GM23338 (cell line): Measurements from ENCODE around the gene ULBP2. TPM values are rescaled to one million over a fixed set of nuclear protein-coding genes. Genes with fewer than 3 reads are reported as not detected.

Source experiments
- ATAC-seq: fragments of 200-7000 bp; cut with Tn5 transposase; 3 replicates; pipeline ENCODE4 v1.9.1; 2020
- DNase-seq: peaks from one replicate; pipeline ENCODE4 v3.0.0-alpha.2; 2015; ENCODE audit warnings: low spot score
- H2AFZ ChIP-seq: fragments of 200-600 bp; sonication (generic); 2 replicates; pipeline ENCODE4 v1.8.0; 2016; ENCODE audit warnings: antibody characterized with exemption, mild to moderate bottlenecking, moderate library complexity
- H3F3A ChIP-seq: fragments of 200-600 bp; sonication (generic); replicated peaks from 2 replicates; pipeline ENCODE4 v1.8.0; 2017; ENCODE audit warnings: antibody characterized with exemption, mixed run types, low read depth
- H3K27ac ChIP-seq: fragments of 200-600 bp; sonication (generic); 2 replicates; pipeline ENCODE4 v1.6.1; 2016; ENCODE audit warnings: low read depth
- H3K27me3 ChIP-seq: fragments of 200-600 bp; sonication (generic); 2 replicates; pipeline ENCODE4 v1.8.0; 2016; ENCODE audit warnings: mild to moderate bottlenecking, mixed run types, moderate library complexity; ENCODE audit not compliant: insufficient read depth
- H3K36me3 ChIP-seq: fragments of 200-600 bp; sonication (generic); 2 replicates; pipeline ENCODE4 v1.8.0; 2016; ENCODE audit warnings: mild to moderate bottlenecking; ENCODE audit not compliant: insufficient read depth
- H3K4me1 ChIP-seq: fragments of 200-600 bp; sonication (generic); 2 replicates; pipeline ENCODE4 v1.8.0; 2016; ENCODE audit warnings: mild to moderate bottlenecking, moderate library complexity; ENCODE audit not compliant: insufficient read depth
- H3K4me2 ChIP-seq: fragments of 200-600 bp; sonication (generic); 2 replicates; pipeline ENCODE4 v1.7.1; 2017; ENCODE audit warnings: mixed run types
- H3K4me3 ChIP-seq: fragments of 200-600 bp; sonication (generic); 2 replicates; pipeline ENCODE4 v1.6.1; 2016; ENCODE audit warnings: mixed run types
- H3K79me2 ChIP-seq: fragments of 200-600 bp; sonication (generic); replicated peaks from 2 replicates; pipeline ENCODE4 v1.8.0; 2017; ENCODE audit warnings: mild to moderate bottlenecking; ENCODE audit not compliant: insufficient read depth
- H3K9me2 ChIP-seq: fragments of 200-600 bp; sonication (generic); 2 replicates; pipeline ENCODE4 v1.8.0; 2017; ENCODE audit not compliant: insufficient read depth
- H4K20me1 ChIP-seq: fragments of 200-600 bp; sonication (generic); replicated peaks from 2 replicates; pipeline ENCODE4 v1.8.0; 2017; ENCODE audit warnings: mild to moderate bottlenecking; ENCODE audit not compliant: insufficient read depth
- H3K27ac Mint-ChIP-seq: 2 replicates; pipeline ENCODE4 v1.8.0; 2020; ENCODE audit warnings: inconsistent platforms, mild to moderate bottlenecking, moderate library complexity, mixed read lengths
- H3K27me3 Mint-ChIP-seq: 3 replicates; pipeline ENCODE4 v1.8.0; 2022; ENCODE audit warnings: low read depth, mild to moderate bottlenecking, moderate library complexity, mixed read lengths, inconsistent platforms; ENCODE audit not compliant: insufficient read depth, poor library complexity
- H3K36me3 Mint-ChIP-seq: 3 replicates; pipeline ENCODE4 v1.8.0; 2021; ENCODE audit warnings: low read depth, mild to moderate bottlenecking, inconsistent platforms, moderate library complexity, mixed read lengths
- H3K4me1 Mint-ChIP-seq: 3 replicates; pipeline ENCODE4 v1.8.0; 2020; ENCODE audit warnings: mild to moderate bottlenecking, inconsistent platforms, mixed read lengths
- H3K4me3 Mint-ChIP-seq: 3 replicates; pipeline ENCODE4 v1.8.0; 2021; ENCODE audit warnings: moderate library complexity, mild to moderate bottlenecking, inconsistent platforms, mixed read lengths
- H3K9me3 Mint-ChIP-seq: 3 replicates; pipeline ENCODE4 v1.8.0; 2020; ENCODE audit warnings: moderate library complexity, mild to moderate bottlenecking, inconsistent platforms, mixed read lengths
- CREB1 ChIP-seq: fragments of 250-450 bp; sonication (Bioruptor Pico); IDR thresholded peaks from 2 replicates; pipeline ENCODE4 v1.5.0; 2020; ENCODE audit warnings: low read depth, mild to moderate bottlenecking, moderate library complexity
- EZH2 ChIP-seq: fragments of 200-600 bp; sonication (generic); IDR thresholded peaks from one replicate; pipeline ENCODE4 v1.8.0; 2017; ENCODE audit warnings: antibody characterized with exemption, mild to moderate bottlenecking, low read depth; ENCODE audit not compliant: unreplicated experiment
- EZH2phosphoT487 ChIP-seq: fragments of 200-600 bp; sonication (generic); IDR thresholded peaks from one replicate; pipeline ENCODE4 v1.8.1; 2018; ENCODE audit warnings: antibody characterized with exemption; ENCODE audit not compliant: unreplicated experiment
- JUNB ChIP-seq: IDR thresholded peaks from one replicate; pipeline ENCODE4 v1.6.1; 2016; ENCODE audit warnings: antibody characterized with exemption; ENCODE audit not compliant: unreplicated experiment
- NANOG ChIP-seq: IDR thresholded peaks from 2 replicates; pipeline ENCODE4 v1.6.1; 2016; ENCODE audit warnings: antibody characterized with exemption, borderline replicate concordance
- POLR2AphosphoS5 ChIP-seq: IDR thresholded peaks from 2 replicates; pipeline ENCODE4 v1.6.1; 2016; ENCODE audit warnings: antibody characterized with exemption, low read depth
- STAT1 ChIP-seq: IDR thresholded peaks from one replicate; pipeline ENCODE4 v1.6.1; 2016; ENCODE audit warnings: antibody characterized with exemption; ENCODE audit not compliant: unreplicated experiment
- ZNF114 ChIP-seq: fragments of 250-450 bp; sonication (Bioruptor Pico); IDR thresholded peaks from 2 replicates; pipeline ENCODE4 v1.5.0; 2020; ENCODE audit warnings: mild to moderate bottlenecking, moderate library complexity
- ZNF331 ChIP-seq: fragments of 250-450 bp; sonication (Bioruptor Pico); IDR thresholded peaks from 2 replicates; pipeline ENCODE4 v1.5.0; 2020; ENCODE audit warnings: low read depth, mild to moderate bottlenecking, moderate library complexity
- polyA plus RNA-seq: library from polyadenylated mRNA; unstranded; fragments of >200 nt; fragmentation: Nextera tagmentation; extraction: Ambion mirVana; gene quantifications from 2 replicates; pipeline ENCODE4 v1.2.1, GENCODE V29; 2016
- total RNA-seq: library from RNA; depleted of rRNA; stranded (reverse); fragments of >200 nt; shearing (Covaris generic); gene quantifications from 2 replicates; pipeline ENCODE4 v1.2.3, GENCODE V29; 2014
- TF ChIP-seq, protein P1 (sequence below): IDR thresholded peaks from one replicate; pipeline ENCODE4 v1.6.1; 2018; ENCODE audit warnings: antibody characterized with exemption; ENCODE audit not compliant: unreplicated experiment
- TF ChIP-seq, protein P2 (sequence below): IDR thresholded peaks from 2 replicates; pipeline ENCODE4 v1.6.1; 2016; ENCODE audit warnings: antibody characterized with exemption
- TF ChIP-seq, protein P3 (sequence below), 2 experiments: fragments of 200-600 bp in 1 of 2; sonication (generic) in 1 of 2; conservative IDR thresholded peaks; 2 replicates each; pipeline versions ENCODE4 v1.5.1 to v1.6.1; 2016 to 2017; ENCODE audit warnings: antibody characterized with exemption in 2 of 2, low read depth in 2 of 2, mild to moderate bottlenecking in 2 of 2, moderate library complexity in 1 of 2
- TF ChIP-seq, protein P4 (sequence below): fragments of 250-450 bp; sonication (Bioruptor Pico); IDR thresholded peaks from 2 replicates; pipeline ENCODE4 v1.5.0; 2020; ENCODE audit warnings: mild to moderate bottlenecking, moderate library complexity

Gene ULBP2
- total and polyA plus RNA-seq, 2 experiments from 2014 or later = not detected

DNA sequence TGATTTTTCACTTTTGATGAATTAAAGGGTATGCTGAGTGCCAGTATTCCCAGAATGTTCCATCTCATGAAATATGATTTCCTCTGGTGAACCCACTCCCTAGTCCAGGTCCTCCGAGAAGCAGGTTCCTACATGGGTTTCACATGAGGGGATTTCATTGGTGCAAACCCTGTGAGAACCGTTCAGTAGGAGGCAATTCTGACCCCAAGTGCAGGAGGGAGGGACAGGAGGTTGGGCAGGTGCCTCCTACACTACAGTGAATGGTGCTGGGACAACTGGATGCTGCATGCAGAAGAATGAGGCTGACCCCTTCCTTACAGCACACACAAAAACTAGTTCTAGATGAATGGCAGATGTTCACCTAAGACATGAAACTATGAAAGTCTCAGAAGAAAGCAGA lies 5.1 kb upstream of the ULBP2 start:
- H3K4me2 ChIP-seq = no peak overlapping the region
- no peaks in the 10 kb centered on the region for H3K9me2 ChIP-seq
- H3K9me3 Mint-ChIP-seq = peaks cover 2% of the 10 kb centered on the region; the same call in 2 of the 3 replicates
- peaks cover 75% of the 10 kb centered on the region for H3K27me3 Mint-ChIP-seq
- H3K36me3 Mint-ChIP-seq = no peaks in the 10 kb centered on the region; the same call in 2 of the 3 replicates
- H3K4me1 ChIP-seq = peaks cover 8% of the 10 kb centered on the region; the same call in 1 of the 2 replicates
- no peaks in the 10 kb centered on the region for H3K79me2 ChIP-seq
- H3K27ac Mint-ChIP-seq = no peak overlapping the region
- no peaks in the 10 kb centered on the region for H3K36me3 ChIP-seq
- TF ChIP-seq, protein P1, sequence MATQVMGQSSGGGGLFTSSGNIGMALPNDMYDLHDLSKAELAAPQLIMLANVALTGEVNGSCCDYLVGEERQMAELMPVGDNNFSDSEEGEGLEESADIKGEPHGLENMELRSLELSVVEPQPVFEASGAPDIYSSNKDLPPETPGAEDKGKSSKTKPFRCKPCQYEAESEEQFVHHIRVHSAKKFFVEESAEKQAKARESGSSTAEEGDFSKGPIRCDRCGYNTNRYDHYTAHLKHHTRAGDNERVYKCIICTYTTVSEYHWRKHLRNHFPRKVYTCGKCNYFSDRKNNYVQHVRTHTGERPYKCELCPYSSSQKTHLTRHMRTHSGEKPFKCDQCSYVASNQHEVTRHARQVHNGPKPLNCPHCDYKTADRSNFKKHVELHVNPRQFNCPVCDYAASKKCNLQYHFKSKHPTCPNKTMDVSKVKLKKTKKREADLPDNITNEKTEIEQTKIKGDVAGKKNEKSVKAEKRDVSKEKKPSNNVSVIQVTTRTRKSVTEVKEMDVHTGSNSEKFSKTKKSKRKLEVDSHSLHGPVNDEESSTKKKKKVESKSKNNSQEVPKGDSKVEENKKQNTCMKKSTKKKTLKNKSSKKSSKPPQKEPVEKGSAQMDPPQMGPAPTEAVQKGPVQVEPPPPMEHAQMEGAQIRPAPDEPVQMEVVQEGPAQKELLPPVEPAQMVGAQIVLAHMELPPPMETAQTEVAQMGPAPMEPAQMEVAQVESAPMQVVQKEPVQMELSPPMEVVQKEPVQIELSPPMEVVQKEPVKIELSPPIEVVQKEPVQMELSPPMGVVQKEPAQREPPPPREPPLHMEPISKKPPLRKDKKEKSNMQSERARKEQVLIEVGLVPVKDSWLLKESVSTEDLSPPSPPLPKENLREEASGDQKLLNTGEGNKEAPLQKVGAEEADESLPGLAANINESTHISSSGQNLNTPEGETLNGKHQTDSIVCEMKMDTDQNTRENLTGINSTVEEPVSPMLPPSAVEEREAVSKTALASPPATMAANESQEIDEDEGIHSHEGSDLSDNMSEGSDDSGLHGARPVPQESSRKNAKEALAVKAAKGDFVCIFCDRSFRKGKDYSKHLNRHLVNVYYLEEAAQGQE = no peak
- TF ChIP-seq ZNF114 (CRISPR knock-in tag) (no peak), ZNF331 (CRISPR knock-in tag) (no peak), POLR2AphosphoS5 (no peak), EZH2 (no peak), NANOG (no peak), CREB1 (no peak), STAT1 (no peak), EZH2phosphoT487 (no peak), JUNB (no peak)
- TF ChIP-seq, protein P2, sequence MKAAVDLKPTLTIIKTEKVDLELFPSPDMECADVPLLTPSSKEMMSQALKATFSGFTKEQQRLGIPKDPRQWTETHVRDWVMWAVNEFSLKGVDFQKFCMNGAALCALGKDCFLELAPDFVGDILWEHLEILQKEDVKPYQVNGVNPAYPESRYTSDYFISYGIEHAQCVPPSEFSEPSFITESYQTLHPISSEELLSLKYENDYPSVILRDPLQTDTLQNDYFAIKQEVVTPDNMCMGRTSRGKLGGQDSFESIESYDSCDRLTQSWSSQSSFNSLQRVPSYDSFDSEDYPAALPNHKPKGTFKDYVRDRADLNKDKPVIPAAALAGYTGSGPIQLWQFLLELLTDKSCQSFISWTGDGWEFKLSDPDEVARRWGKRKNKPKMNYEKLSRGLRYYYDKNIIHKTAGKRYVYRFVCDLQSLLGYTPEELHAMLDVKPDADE = no peak
- TF ChIP-seq, protein P3, sequence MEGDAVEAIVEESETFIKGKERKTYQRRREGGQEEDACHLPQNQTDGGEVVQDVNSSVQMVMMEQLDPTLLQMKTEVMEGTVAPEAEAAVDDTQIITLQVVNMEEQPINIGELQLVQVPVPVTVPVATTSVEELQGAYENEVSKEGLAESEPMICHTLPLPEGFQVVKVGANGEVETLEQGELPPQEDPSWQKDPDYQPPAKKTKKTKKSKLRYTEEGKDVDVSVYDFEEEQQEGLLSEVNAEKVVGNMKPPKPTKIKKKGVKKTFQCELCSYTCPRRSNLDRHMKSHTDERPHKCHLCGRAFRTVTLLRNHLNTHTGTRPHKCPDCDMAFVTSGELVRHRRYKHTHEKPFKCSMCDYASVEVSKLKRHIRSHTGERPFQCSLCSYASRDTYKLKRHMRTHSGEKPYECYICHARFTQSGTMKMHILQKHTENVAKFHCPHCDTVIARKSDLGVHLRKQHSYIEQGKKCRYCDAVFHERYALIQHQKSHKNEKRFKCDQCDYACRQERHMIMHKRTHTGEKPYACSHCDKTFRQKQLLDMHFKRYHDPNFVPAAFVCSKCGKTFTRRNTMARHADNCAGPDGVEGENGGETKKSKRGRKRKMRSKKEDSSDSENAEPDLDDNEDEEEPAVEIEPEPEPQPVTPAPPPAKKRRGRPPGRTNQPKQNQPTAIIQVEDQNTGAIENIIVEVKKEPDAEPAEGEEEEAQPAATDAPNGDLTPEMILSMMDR (conservative IDR thresholded peaks at IDR 0.05; ENCODE audit: low read depth in 2 of 2) = no peak
- TF ChIP-seq, protein P4, sequence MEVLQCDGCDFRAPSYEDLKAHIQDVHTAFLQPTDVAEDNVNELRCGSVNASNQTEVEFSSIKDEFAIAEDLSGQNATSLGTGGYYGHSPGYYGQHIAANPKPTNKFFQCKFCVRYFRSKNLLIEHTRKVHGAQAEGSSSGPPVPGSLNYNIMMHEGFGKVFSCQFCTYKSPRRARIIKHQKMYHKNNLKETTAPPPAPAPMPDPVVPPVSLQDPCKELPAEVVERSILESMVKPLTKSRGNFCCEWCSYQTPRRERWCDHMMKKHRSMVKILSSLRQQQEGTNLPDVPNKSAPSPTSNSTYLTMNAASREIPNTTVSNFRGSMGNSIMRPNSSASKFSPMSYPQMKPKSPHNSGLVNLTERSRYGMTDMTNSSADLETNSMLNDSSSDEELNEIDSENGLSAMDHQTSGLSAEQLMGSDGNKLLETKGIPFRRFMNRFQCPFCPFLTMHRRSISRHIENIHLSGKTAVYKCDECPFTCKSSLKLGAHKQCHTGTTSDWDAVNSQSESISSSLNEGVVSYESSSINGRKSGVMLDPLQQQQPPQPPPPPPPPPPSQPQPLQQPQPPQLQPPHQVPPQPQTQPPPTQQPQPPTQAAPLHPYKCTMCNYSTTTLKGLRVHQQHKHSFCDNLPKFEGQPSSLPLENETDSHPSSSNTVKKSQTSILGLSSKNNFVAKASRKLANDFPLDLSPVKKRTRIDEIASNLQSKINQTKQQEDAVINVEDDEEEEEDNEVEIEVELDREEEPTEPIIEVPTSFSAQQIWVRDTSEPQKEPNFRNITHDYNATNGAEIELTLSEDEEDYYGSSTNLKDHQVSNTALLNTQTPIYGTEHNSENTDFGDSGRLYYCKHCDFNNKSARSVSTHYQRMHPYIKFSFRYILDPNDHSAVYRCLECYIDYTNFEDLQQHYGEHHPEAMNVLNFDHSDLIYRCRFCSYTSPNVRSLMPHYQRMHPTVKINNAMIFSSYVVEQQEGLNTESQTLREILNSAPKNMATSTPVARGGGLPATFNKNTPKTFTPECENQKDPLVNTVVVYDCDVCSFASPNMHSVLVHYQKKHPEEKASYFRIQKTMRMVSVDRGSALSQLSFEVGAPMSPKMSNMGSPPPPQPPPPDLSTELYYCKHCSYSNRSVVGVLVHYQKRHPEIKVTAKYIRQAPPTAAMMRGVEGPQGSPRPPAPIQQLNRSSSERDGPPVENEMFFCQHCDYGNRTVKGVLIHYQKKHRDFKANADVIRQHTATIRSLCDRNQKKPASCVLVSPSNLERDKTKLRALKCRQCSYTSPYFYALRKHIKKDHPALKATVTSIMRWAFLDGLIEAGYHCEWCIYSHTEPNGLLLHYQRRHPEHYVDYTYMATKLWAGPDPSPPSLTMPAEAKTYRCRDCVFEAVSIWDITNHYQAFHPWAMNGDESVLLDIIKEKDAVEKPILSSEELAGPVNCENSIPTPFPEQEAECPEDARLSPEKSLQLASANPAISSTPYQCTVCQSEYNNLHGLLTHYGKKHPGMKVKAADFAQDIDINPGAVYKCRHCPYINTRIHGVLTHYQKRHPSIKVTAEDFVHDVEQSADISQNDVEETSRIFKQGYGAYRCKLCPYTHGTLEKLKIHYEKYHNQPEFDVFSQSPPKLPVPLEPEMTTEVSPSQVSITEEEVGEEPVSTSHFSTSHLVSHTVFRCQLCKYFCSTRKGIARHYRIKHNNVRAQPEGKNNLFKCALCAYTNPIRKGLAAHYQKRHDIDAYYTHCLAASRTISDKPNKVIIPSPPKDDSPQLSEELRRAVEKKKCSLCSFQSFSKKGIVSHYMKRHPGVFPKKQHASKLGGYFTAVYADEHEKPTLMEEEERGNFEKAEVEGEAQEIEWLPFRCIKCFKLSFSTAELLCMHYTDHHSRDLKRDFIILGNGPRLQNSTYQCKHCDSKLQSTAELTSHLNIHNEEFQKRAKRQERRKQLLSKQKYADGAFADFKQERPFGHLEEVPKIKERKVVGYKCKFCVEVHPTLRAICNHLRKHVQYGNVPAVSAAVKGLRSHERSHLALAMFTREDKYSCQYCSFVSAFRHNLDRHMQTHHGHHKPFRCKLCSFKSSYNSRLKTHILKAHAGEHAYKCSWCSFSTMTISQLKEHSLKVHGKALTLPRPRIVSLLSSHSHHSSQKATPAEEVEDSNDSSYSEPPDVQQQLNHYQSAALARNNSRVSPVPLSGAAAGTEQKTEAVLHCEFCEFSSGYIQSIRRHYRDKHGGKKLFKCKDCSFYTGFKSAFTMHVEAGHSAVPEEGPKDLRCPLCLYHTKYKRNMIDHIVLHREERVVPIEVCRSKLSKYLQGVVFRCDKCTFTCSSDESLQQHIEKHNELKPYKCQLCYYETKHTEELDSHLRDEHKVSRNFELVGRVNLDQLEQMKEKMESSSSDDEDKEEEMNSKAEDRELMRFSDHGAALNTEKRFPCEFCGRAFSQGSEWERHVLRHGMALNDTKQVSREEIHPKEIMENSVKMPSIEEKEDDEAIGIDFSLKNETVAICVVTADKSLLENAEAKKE (CRISPR knock-in tag) = no peak
- H3K4me3 Mint-ChIP-seq = no peak overlapping the region
- DNase-seq = no peak
- ATAC-seq = no peak
- H3K27me3 ChIP-seq = peaks cover 85% of the 10 kb centered on the region
- H3K4me3 ChIP-seq = no peak overlapping the region
- H3K27ac ChIP-seq = no peak overlapping the region
- no peaks in the 10 kb centered on the region for H3F3A ChIP-seq
- H2AFZ ChIP-seq = no peak overlapping the region
- peaks cover 8% of the 10 kb centered on the region for H3K4me1 Mint-ChIP-seq
- no peaks in the 10 kb centered on the region; the same call in 1 of the 2 replicates for H4K20me1 ChIP-seq
